GM12865 (cell line): ENCODE measurements around the gene SLC12A9.

Experiments used
- DNase-seq: peaks from one replicate; pipeline ENCODE4 v3.0.0; 2010; ENCODE audit warnings: low read depth
- H3K4me3 ChIP-seq: 2 replicates; pipeline ENCODE4 v1.5.1; 2011; ENCODE audit warnings: mild to moderate bottlenecking, low read depth, low read length, control low read depth
- CTCF ChIP-seq: IDR thresholded peaks from 2 replicates; pipeline ENCODE4 v1.5.1; 2011; ENCODE audit warnings: low read length, control low read depth, low read depth, inconsistent platforms; ENCODE audit not compliant: insufficient read depth; ENCODE audit errors: missing control alignments

Gene SLC12A9

GRCh38 chr7:100893910-100894721 lies 41.6 kb downstream of the SLC12A9 start:
- no peak for DNase-seq
- peak overlapping the region; percentile 55 for H3K4me3 ChIP-seq
- TF ChIP-seq CTCF, result no peak

- peak; percentile 85 for TF ChIP-seq CTCF
- H3K4me3 ChIP-seq, result peak overlapping the region; percentile 55
- no peak for DNase-seq
These were observed 42.6 kb downstream of the SLC12A9 start for GRCh38 chr7:100894860-100895700.

- no peak for DNase-seq
- no peak for TF ChIP-seq CTCF
- H3K4me3 ChIP-seq, result peak within 1 kb of the TSS; percentile 55
These were observed 43.1 kb downstream of the SLC12A9 start, which contains the start of gene ACHE for GRCh38 chr7:100895701-100895955. Gene ACHE, minus strand, starts transcription at chr7:100895888. Its CDS starts 1,656 bp downstream, at chr7:100894232.

DNA sequence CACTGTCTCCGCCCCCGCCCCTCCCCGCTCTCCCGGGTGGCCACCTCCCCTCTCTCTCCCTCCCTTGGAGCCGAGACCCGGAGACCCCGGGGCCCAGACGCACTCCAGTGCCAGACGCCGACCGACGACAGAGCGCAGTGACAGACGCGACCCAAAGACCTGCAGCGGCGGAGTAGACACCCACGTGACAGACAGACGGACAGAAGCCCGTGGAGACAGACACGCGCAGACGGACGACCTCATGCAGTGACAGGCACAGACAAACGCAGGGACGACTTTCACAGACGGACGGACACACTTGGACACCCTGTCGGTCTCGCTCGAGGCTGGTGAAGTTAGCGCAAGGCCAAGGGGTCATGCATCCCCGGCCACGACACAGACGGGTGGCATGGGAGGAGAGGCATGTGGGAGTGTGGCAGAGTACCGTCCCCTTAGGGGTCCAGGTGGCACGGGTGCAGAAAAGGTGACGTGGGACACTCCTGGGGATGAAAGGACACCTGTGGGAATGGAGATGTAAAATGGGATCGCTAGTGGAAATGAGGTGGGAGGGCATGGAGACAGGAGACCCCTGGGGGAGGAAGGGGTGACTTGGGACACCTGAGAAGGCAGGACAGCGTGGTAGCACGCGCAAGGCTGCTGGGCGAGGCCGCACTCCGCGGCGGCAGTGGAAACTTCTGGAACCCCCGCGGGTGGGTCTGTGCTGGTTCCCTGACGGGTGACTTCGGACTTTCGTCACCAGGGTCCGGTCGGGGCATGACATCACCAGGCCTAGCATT lies 43.6 kb downstream of the SLC12A9 start:
- no peak for TF ChIP-seq CTCF
- DNase-seq, result no peak
- no peak overlapping the region for H3K4me3 ChIP-seq

- H3K4me3 ChIP-seq, result no peak overlapping the region
- peak; percentile 73 for TF ChIP-seq CTCF
- no peak for DNase-seq
These were observed 44.5 kb downstream of the SLC12A9 start for GRCh38 chr7:100896732-100897608.
